PC-9 (cell line): Measurements from ENCODE around the gene DRC3.

ENCODE experiments used
- EZH2 ChIP-seq: fragments of 200-600 bp; sonication (generic); IDR thresholded peaks from 2 replicates; pipeline ENCODE4 v1.8.0; 2017; ENCODE audit warnings: antibody characterized with exemption, low read depth
- TF ChIP-seq, protein P1 (sequence below): fragments of 200-600 bp; sonication (generic); conservative IDR thresholded peaks from 2 replicates; pipeline ENCODE4 v1.6.1; 2017; ENCODE audit warnings: mixed run types, antibody characterized with exemption, mild to moderate bottlenecking, moderate library complexity

DNA sequence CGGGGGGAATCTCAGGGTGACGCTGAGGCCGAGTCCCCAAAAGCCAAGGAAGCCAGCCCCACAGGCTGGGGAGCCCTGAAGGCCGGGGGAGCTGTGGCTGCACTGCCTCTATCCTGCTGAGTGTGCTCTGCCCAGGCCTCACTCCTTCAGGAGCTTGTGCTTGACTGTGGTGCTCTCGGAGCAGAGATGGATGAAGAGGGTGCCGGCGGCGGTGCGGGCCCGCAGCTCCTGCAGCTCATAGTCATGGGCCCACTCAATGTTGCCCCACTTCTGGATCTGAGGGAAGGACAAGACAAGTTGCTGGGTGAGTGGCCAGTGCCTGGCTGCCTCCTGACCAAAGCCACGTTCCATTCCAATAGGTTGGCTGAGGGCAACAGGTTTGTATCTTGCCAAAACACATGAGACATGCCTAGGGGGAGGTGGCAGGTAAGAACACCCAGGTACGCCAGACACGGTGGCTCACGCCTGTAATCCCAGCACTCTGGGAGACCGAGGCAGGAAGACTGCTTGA is 45.8 kb downstream of the DRC3 start:
- TF ChIP-seq, protein P1, sequence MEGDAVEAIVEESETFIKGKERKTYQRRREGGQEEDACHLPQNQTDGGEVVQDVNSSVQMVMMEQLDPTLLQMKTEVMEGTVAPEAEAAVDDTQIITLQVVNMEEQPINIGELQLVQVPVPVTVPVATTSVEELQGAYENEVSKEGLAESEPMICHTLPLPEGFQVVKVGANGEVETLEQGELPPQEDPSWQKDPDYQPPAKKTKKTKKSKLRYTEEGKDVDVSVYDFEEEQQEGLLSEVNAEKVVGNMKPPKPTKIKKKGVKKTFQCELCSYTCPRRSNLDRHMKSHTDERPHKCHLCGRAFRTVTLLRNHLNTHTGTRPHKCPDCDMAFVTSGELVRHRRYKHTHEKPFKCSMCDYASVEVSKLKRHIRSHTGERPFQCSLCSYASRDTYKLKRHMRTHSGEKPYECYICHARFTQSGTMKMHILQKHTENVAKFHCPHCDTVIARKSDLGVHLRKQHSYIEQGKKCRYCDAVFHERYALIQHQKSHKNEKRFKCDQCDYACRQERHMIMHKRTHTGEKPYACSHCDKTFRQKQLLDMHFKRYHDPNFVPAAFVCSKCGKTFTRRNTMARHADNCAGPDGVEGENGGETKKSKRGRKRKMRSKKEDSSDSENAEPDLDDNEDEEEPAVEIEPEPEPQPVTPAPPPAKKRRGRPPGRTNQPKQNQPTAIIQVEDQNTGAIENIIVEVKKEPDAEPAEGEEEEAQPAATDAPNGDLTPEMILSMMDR: no peak
- no peak for TF ChIP-seq EZH2
